Ovary (tissue), 10 donors: ENCODE measurements around the gene NBPF26. TPM values are rescaled to one million over a fixed set of nuclear protein-coding genes. Genes with fewer than 3 reads are reported as not detected.
"Not testable (repeated sequence)": the region's sequence is repeated elsewhere in the genome, so short reads cannot be mapped to it uniquely, and the experiment has no call there.

Source experiments
- DNase-seq, 5 donors: peaks; one replicate each; pipeline ENCODE4 v3.0.0-alpha.2; 2019 to 2020
- H3K27ac ChIP-seq, 2 donors: fragments of 200-600 bp; one replicate each; pipeline versions ENCODE4 v1.5.1 to v1.8.0; 2019 to 2022
- H3K27me3 ChIP-seq: fragments of 200-600 bp; one replicate; pipeline ENCODE4 v1.8.0; 2022
- H3K36me3 ChIP-seq: fragments of 200-600 bp; sonication (generic); one replicate; pipeline ENCODE4 v1.5.1; 2019
- H3K4me1 ChIP-seq: one replicate; pipeline ENCODE4 v1.8.1; 2013; ENCODE audit warnings: mild to moderate bottlenecking, moderate library complexity; ENCODE audit not compliant: insufficient read depth
- H3K4me3 ChIP-seq: fragments of 200-600 bp; sonication (generic); one replicate; pipeline ENCODE4 v1.5.1; 2017
- H3K9me3 ChIP-seq, 2 donors: fragments of 200-600 bp in 1 of 2; sonication (generic) in 1 of 2; one replicate each; pipeline versions ENCODE4 v1.5.1 to v1.8.1; 2013 to 2019; ENCODE audit warnings: mild to moderate bottlenecking in 1 of 2, moderate library complexity in 1 of 2
- WGBS, 3 donors: extraction: QIAGEN DNeasy Blood & Tissue Kit in 1 of 3; methylation state at CpG; one replicate each; pipeline versions ENCODE4 v1.1.5 to v1.1.7; 2013 to 2017; 5-methylcytosine and 5-hydroxymethylcytosine counted together
- intact Hi-C, 4 donors: fragments of 100-400 bp; cut with DNase I; formaldehyde crosslinking; loops; one replicate each; pipeline versions ENCODE4 v1.11.0 to v1.15.1; 2022 to 2023
- long read RNA-seq, 3 donors: library from polyadenylated mRNA in 2 of 3; unstranded in 2 of 3; transcript quantifications; one replicate each; pipeline ENCODE4 v2.0.0 and lab custom pipeline, GENCODE V29; 2021 to 2026
- polyA plus RNA-seq, 2 donors: library from polyadenylated mRNA; stranded (reverse); fragments of 200-250 nt in 1 of 2; fragments of 350-450 nt in 1 of 2; fragmentation: Illumina TruSeq in 1 of 2; extraction: RNeasy Lipid Tissue Mini Kit (QIAGEN cat#74804) in 1 of 2; gene quantifications; one replicate each; pipeline ENCODE4 v1.2.3, GENCODE V29; 2013 to 2014
- total RNA-seq, 7 donors: library from RNA; depleted of rRNA in 2 of 7; stranded (reverse); fragments of >200 nt in 2 of 7; fragmentation: NEBNext Ultra II Directional in 3 of 7; extraction: Animal tissue kit (Norgen Biotek cat#: 25700) in 3 of 7; gene quantifications; one replicate each; pipeline versions ENCODE4 v1.1.0 to v1.2.4, GENCODE V29; 2016 to 2023
- donor health status: DM: no; HTN: no; CAD: no; lungs with moderate emphysema.
- donor health status: DM: no; HTN: no; CAD: no.
- donor health status: Bipolar disorder and iron deficiency.
- donor health status: DM: yes; HTN: yes; CAD: no.
- donor health status: DM: no; HTN: no; CAD: no.
- donor health status: DM: yes; HTN: yes; CAD: no.

Gene NBPF26
- total RNA-seq = 10 to 100 TPM in 6 of 7 donors, 1 to 10 TPM in 1; 7.6 to 29.3 (median 18.0) TPM
- polyA plus RNA-seq = 10 to 100 TPM; 12.3 to 20.7 TPM
- long read RNA-seq, donor 1, partial matches to known transcripts = 3 of 5 reads
- long read RNA-seq, donor 1, other reads (novel, unspliced or antisense) = 2 of 5 reads
- long read RNA-seq, donor 2, partial matches to known transcripts = 9 of 9 reads
- long read RNA-seq, donor 2, other reads (novel, unspliced or antisense) = 0 of 9 reads
- long read RNA-seq, donor 3, partial matches to known transcripts = 1 of 3 reads
- long read RNA-seq, donor 3, other reads (novel, unspliced or antisense) = 2 of 3 reads

DNA sequence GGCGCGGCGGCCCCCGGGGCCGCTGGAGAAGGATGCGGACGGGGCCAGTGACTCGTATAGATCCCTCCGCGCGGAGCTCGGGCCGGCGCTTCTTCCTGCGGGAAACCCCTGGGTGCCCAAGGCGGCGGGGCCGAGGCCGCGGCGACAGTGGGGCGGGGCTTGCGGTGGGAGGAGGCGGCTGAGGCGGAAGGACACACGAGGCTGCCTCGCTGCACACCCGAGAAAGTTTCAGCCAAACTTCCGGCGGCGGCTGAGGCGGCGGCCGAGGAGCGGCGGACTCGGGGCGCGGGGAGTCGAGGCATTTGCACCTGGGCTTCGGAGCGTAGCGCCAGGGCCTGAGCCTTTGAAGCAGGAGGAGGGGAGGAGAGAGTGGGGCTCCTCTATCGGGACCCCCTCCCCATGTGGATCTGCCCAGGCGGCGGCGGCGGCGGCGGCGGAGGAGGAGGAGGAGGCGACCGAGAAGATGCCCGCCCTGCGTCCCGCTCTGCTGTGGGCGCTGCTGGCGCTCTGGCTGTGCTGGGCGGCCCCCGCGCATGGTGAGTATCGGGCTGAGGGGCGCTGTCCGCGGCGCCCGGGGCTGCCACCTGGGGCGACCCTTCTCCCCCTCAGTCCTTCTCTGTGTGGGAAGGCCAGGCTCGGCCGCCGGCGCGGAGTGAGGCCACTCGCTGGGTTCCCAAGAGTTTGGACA lies at the start of gene NBPF26:
TSS of gene NBPF26 (plus strand) at position 231 of the 688 bp plus-strand sequence.
- H3K27me3 ChIP-seq, H3K4me1 ChIP-seq, H3K36me3 ChIP-seq, H3K4me3 ChIP-seq, H3K9me3 ChIP-seq, intact Hi-C loops: not testable (repeated sequence)
- H3K27ac ChIP-seq = peak within 1 kb of the TSS; percentile 78 to 85
- 0 to 1% methylated on average over 7 to 46 of the region's 74 CpGs; no CpG with 5 or more reads in 1 of the 3 donors for WGBS, 3 donors
- peak in 4 of 5 donors; percentile 75 to 85 (median 80) for DNase-seq

DNA sequence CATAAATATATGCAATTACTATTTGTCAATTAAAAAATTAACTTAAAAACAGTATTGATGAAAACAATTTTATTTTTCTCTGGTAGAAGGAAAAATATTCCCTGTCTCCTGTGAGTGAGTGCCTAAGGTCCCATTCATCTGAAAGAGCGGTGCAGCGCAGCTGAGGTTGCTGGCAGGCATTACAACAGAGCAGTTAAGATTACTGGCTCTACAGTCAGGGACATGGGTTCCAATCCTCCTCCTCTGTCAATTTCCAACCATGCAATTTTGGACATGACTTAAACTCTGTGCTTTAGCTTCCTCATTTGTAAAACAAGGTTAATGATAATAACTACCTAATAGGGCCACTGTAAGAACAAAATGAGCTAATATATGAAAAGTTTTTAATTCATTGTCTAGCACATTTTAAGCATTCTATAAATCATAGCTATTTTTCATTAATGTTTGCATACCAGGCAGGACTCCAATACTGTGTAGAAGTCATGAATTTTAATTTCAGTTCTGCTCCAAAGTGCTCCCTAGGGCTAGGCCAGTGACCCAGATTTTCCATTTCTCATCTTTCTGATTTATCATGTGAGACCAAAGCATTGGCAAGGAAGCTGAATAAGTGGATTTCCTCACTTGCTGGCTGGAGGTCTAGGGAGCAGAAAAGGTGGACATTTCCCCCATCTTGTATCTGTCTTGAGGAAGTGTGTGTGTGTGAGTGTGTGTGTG lies 43.5 kb upstream of the NBPF26 start:
- H3K27ac ChIP-seq, H3K4me3 ChIP-seq, H3K9me3 ChIP-seq, DNase-seq, H3K4me1 ChIP-seq, intact Hi-C loops, H3K27me3 ChIP-seq, H3K36me3 ChIP-seq: not testable (repeated sequence)
- WGBS, 3 donors = 100% methylated on average over 2 of the region's 2 CpGs; no CpG with 5 or more reads in 2 of the 3 donors

GRCh38 chr1:120680938-120681337 lies 42.8 kb upstream of the NBPF26 start:
- H3K9me3 ChIP-seq, H3K36me3 ChIP-seq, H3K27me3 ChIP-seq, H3K4me3 ChIP-seq, intact Hi-C loops, H3K4me1 ChIP-seq, H3K27ac ChIP-seq, DNase-seq: not testable (repeated sequence)
- WGBS, 3 donors = 43 to 62% methylated on average over 2 of the region's 2 CpGs; no CpG with 5 or more reads in 1 of the 3 donors

- WGBS, 3 donors = 55 to 96% methylated on average over 1 of the region's 2 CpGs; no CpG with 5 or more reads in 1 of the 3 donors
Measured at GRCh38 chr1:120684397-120684796, 39.3 kb upstream of the NBPF26 start.

DNA sequence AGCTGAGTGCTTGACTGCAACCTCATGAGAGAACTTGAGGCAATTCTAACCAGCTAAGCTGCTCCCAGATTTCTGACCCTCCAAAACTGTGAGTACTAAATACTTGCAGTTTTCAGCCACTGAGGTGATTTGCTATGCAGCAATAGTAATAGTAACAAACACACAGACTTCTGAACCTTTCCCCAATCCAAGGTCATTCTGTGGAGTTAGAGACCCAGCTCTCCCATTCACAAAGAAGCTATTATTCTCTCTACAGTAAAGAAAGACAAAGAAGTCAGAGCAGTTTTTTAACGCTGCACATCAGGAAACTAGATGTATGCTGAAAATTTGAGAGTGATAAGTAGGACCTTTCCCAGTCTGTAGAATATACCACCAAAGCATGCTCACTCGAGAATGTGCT lies 38.1 kb upstream of the NBPF26 start:
- H3K27ac ChIP-seq, intact Hi-C loops, H3K9me3 ChIP-seq, H3K4me1 ChIP-seq, H3K36me3 ChIP-seq, DNase-seq, H3K4me3 ChIP-seq, H3K27me3 ChIP-seq: not testable (repeated sequence)
- no CpG with 5 or more reads among the region's 2 CpGs for WGBS, 3 donors

More at GRCh38 chr1:120684397-120684796, 39.3 kb upstream of the NBPF26 start:
- H3K4me1 ChIP-seq, H3K27me3 ChIP-seq, H3K36me3 ChIP-seq, intact Hi-C loops, H3K9me3 ChIP-seq, DNase-seq, H3K4me3 ChIP-seq, H3K27ac ChIP-seq: not testable (repeated sequence)

GRCh38 chr1:120687250-120687649 lies 36.5 kb upstream of the NBPF26 start:
- H3K4me1 ChIP-seq, H3K27ac ChIP-seq, H3K27me3 ChIP-seq, H3K36me3 ChIP-seq, H3K4me3 ChIP-seq, H3K9me3 ChIP-seq, DNase-seq, intact Hi-C loops: not testable (repeated sequence)
- no CpG with 5 or more reads among the region's 6 CpGs for WGBS, 3 donors

- H3K27me3 ChIP-seq, H3K4me1 ChIP-seq, H3K9me3 ChIP-seq, H3K27ac ChIP-seq, H3K36me3 ChIP-seq, H3K4me3 ChIP-seq, intact Hi-C loops, DNase-seq: not testable (repeated sequence)
- WGBS, 3 donors = 4 to 7% methylated on average over 6 to 10 of the region's 53 CpGs; no CpG with 5 or more reads in 1 of the 3 donors
Measured at GRCh38 chr1:120700807-120701562, 22.8 kb upstream of the NBPF26 start.

- H3K36me3 ChIP-seq, H3K27ac ChIP-seq, H3K4me3 ChIP-seq, H3K27me3 ChIP-seq, H3K4me1 ChIP-seq, intact Hi-C loops, H3K9me3 ChIP-seq, DNase-seq: not testable (repeated sequence)
- 6% methylated on average over 6 of the region's 12 CpGs; no CpG with 5 or more reads in 2 of the 3 donors for WGBS, 3 donors
Measured at GRCh38 chr1:120723358-120723714, 409 bp upstream of the NBPF26 start.

- H3K27ac ChIP-seq = peak overlapping the region in 1 of 2 donors; percentile 78
- intact Hi-C loops, H3K4me3 ChIP-seq, H3K36me3 ChIP-seq, H3K9me3 ChIP-seq, H3K4me1 ChIP-seq, H3K27me3 ChIP-seq: not testable (repeated sequence)
- DNase-seq = peak in 3 of 5 donors; percentile 10 to 33 (median 23)
- 1% methylated on average over 10 of the region's 28 CpGs; no CpG with 5 or more reads in 2 of the 3 donors for WGBS, 3 donors
Measured at GRCh38 chr1:120724507-120724906, 762 bp downstream of the NBPF26 start.

DNA sequence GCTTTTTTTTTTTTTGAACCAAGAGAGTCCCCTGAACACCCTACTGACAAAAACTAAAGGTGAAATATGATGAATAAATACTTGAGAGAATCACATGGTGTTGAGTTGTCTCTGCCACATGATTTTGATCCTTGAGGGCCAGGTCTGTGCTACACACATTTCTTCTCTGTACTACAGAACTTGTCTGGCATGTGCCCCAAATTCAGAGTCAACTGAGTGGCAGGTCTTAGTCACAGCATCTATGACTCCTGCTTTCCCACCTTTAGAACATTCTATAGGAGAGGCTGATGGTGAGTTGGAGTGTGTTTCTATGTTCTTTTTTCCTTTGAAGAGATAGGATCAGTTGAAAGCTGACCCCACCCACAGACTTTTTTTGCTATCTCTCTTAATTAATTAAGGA lies 5.1 kb downstream of the NBPF26 start:
- not testable (repeated sequence) for H3K4me1 ChIP-seq, H3K9me3 ChIP-seq, DNase-seq

GRCh38 chr1:120769090-120769489 lies 45.3 kb downstream of the NBPF26 start:
- H3K4me3 ChIP-seq, H3K27ac ChIP-seq, H3K36me3 ChIP-seq, H3K27me3 ChIP-seq, H3K4me1 ChIP-seq, H3K9me3 ChIP-seq, intact Hi-C loops: not testable (repeated sequence)
- 38 to 40% methylated on average over 2 of the region's 3 CpGs; no CpG with 5 or more reads in 1 of the 3 donors for WGBS, 3 donors
- peak in 1 of 5 donors; percentile 4 for DNase-seq

More for the DNA sequence above, 5.1 kb downstream of the NBPF26 start:
- H3K27ac ChIP-seq, H3K4me3 ChIP-seq, intact Hi-C loops, H3K36me3 ChIP-seq, H3K27me3 ChIP-seq: not testable (repeated sequence)
